ENCODE data around the gene LPCAT2.

GRCh38 chr16:55625843-55626242, 117.0 kb downstream of the LPCAT2 start:
- no peak for TF ChIP-seq FOXA1 (IDR thresholded peaks at IDR 0.05)
- TF ChIP-seq FOXM1 (IDR thresholded peaks at IDR 0.05; ENCODE audit: borderline replicate concordance) = no peak
- TF ChIP-seq NFRKB (IDR thresholded peaks at IDR 0.05) = no peak
- TF ChIP-seq L3MBTL2 (conservative IDR thresholded peaks at IDR 0.05) = no peak
- TF ChIP-seq, protein P1, sequence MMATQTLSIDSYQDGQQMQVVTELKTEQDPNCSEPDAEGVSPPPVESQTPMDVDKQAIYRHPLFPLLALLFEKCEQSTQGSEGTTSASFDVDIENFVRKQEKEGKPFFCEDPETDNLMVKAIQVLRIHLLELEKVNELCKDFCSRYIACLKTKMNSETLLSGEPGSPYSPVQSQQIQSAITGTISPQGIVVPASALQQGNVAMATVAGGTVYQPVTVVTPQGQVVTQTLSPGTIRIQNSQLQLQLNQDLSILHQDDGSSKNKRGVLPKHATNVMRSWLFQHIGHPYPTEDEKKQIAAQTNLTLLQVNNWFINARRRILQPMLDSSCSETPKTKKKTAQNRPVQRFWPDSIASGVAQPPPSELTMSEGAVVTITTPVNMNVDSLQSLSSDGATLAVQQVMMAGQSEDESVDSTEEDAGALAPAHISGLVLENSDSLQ (IDR thresholded peaks at IDR 0.05) = no peak
- no peak for TF ChIP-seq HDGF (IDR thresholded peaks at IDR 0.05; ENCODE audit: borderline replicate concordance)
- no peak for TF ChIP-seq FOXK2 (IDR thresholded peaks at IDR 0.05)
- no peak for TF ChIP-seq ZNF384 (IDR thresholded peaks at IDR 0.05)
- no peak for TF ChIP-seq ARNT (IDR thresholded peaks at IDR 0.05)
- no peak for TF ChIP-seq SUZ12 (IDR thresholded peaks at IDR 0.05)
- no peak for TF ChIP-seq LEF1 (IDR thresholded peaks at IDR 0.05; ENCODE audit: borderline replicate concordance)
